Testis (tissue), 3 donors: ENCODE data around the gene KIF26B. TPM values are rescaled to one million over a fixed set of nuclear protein-coding genes. Genes with fewer than 3 reads are reported as not detected.
"Not testable (repeated sequence)": the region's sequence is repeated elsewhere in the genome, so short reads cannot be mapped to it uniquely, and the experiment has no call there.

Source experiments
- DNase-seq: peaks from one replicate; pipeline ENCODE4 v3.0.0-alpha.2; 2019
- H3K27ac ChIP-seq, 2 donors: fragments of 200-600 bp; sonication (generic); one replicate each; pipeline ENCODE4 v1.5.1; 2019
- H3K27me3 ChIP-seq: fragments of 200-600 bp; sonication (generic); one replicate; pipeline ENCODE4 v1.5.1; 2019
- H3K36me3 ChIP-seq: fragments of 200-600 bp; sonication (generic); one replicate; pipeline ENCODE4 v1.5.1; 2017; ENCODE audit warnings: low read depth; ENCODE audit errors: missing control alignments
- H3K4me1 ChIP-seq: fragments of 200-600 bp; sonication (generic); one replicate; pipeline ENCODE4 v1.5.1; 2019
- H3K4me3 ChIP-seq, 2 donors: fragments of 200-600 bp; sonication (generic); one replicate each; pipeline ENCODE4 v1.5.1; 2017 to 2019
- H3K9me3 ChIP-seq: fragments of 200-600 bp; sonication (generic); one replicate; pipeline ENCODE4 v1.5.1; 2017
- POLR2A ChIP-seq: fragments of 450-650 bp; IDR thresholded peaks from one replicate; pipeline ENCODE4 v1.6.1; 2017; ENCODE audit warnings: antibody characterized with exemption, mild to moderate bottlenecking, moderate library complexity
- WGBS, 2 donors: methylation state at CpG; one replicate each; pipeline ENCODE4 v1.1.5; 2018; 5-methylcytosine and 5-hydroxymethylcytosine counted together
- intact Hi-C: fragments of 100-400 bp; cut with DNase I; formaldehyde crosslinking; loops from one replicate; pipeline ENCODE4 v1.15.1; 2023; ENCODE audit warnings: low total_unique reads
- polyA plus RNA-seq: library from polyadenylated mRNA; stranded (reverse); fragments of 350-450 nt; fragmentation: Illumina TruSeq; extraction: RNeasy Lipid Tissue Mini Kit (QIAGEN cat#74804); gene quantifications from one replicate; pipeline ENCODE4 v1.2.3, GENCODE V29; 2014; ENCODE audit warnings: low read depth, low replicate concordance; ENCODE audit not compliant: insufficient read depth
- total RNA-seq, 2 donors: library from RNA; depleted of rRNA; stranded (reverse); fragments of >200 nt; gene quantifications; one replicate each; pipeline ENCODE4 v1.2.3, GENCODE V29; 2016
- TF ChIP-seq, protein P1 (sequence below), 3 experiments: fragments of 450-650 bp in 2 of 3; fragments of 200-600 bp in 1 of 3; sonication (generic) in 1 of 3; IDR thresholded peaks; one replicate each; pipeline ENCODE4 v1.5.1; 2016 to 2019; ENCODE audit warnings: antibody characterized with exemption in 3 of 3, mild to moderate bottlenecking in 2 of 3, moderate library complexity in 1 of 3

Gene KIF26B
- total and polyA plus RNA-seq, 3 donors from 2014 or later, result 3.0 to 4.8 (median 3.1) TPM

DNA sequence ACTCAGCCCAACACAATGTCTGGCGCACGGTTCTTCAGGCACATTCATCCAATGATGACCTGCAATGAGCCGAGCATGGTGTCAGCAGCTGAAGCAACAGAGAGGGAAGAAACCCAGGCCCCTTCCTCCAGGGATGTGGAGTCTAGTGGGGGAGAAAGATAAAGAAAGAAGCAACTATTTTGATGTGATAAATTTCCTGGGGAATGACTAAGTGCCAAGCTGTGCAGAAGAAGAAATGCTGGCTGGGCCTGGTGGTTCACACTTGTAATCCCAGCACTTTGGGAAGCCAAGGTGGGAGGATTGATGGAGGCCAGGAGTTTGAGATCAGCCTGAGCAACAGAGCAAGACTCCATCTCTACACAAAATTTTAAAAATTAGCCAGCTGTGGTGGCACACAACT lies 561.8 kb downstream of the KIF26B start:
- TF ChIP-seq, protein P1, sequence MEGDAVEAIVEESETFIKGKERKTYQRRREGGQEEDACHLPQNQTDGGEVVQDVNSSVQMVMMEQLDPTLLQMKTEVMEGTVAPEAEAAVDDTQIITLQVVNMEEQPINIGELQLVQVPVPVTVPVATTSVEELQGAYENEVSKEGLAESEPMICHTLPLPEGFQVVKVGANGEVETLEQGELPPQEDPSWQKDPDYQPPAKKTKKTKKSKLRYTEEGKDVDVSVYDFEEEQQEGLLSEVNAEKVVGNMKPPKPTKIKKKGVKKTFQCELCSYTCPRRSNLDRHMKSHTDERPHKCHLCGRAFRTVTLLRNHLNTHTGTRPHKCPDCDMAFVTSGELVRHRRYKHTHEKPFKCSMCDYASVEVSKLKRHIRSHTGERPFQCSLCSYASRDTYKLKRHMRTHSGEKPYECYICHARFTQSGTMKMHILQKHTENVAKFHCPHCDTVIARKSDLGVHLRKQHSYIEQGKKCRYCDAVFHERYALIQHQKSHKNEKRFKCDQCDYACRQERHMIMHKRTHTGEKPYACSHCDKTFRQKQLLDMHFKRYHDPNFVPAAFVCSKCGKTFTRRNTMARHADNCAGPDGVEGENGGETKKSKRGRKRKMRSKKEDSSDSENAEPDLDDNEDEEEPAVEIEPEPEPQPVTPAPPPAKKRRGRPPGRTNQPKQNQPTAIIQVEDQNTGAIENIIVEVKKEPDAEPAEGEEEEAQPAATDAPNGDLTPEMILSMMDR (IDR thresholded peaks at IDR 0.05), result no peak
- no peak for TF ChIP-seq POLR2A
- DNase-seq, result no peak
- Histone ChIP-seq H3K27ac (no peak overlapping the region), H3K4me1 (no peaks in the 10 kb centered on the region), H3K36me3 (no peaks in the 10 kb centered on the region), H3K27me3 (no peaks in the 10 kb centered on the region), H3K4me3 (no peak overlapping the region), H3K9me3 (no peaks in the 10 kb centered on the region)
- 94% methylated on average over 3 of the region's 3 CpGs for WGBS, 2 donors
- intact Hi-C loops, result no loop called here

DNA sequence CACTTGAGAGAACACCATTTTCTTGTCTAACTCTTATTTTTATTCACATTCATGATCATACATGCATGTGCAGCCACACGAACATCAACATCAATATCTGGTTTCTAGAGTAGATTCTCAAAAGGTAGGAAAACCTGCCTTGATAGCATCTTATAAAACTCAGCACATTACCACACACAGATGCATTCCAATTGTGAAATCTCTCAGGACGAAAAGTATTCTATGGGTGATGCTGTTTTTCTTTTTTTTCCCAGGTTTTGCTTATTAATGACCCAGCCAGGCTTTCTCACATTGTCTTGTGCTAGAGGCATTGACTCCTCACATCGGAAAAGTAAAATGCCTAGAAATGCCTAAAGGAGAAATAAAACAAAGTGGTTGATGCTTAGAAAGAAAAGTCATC lies 562.8 kb downstream of the KIF26B start:
- no peaks in the 10 kb centered on the region for H3K9me3 ChIP-seq
- no peak for DNase-seq
- H3K27me3 ChIP-seq, result no peaks in the 10 kb centered on the region
- WGBS, 2 donors, result 91 to 99% methylated on average over 3 of the region's 3 CpGs
- H3K36me3 ChIP-seq, result no peaks in the 10 kb centered on the region
- intact Hi-C loops, result no loop called here
- H3K27ac ChIP-seq, result no peak overlapping the region
- H3K4me3 ChIP-seq, result no peak overlapping the region
- TF ChIP-seq POLR2A, result no peak
- TF ChIP-seq, protein P1 (IDR thresholded peaks at IDR 0.05), result no peak
- H3K4me1 ChIP-seq, result no peaks in the 10 kb centered on the region

DNA sequence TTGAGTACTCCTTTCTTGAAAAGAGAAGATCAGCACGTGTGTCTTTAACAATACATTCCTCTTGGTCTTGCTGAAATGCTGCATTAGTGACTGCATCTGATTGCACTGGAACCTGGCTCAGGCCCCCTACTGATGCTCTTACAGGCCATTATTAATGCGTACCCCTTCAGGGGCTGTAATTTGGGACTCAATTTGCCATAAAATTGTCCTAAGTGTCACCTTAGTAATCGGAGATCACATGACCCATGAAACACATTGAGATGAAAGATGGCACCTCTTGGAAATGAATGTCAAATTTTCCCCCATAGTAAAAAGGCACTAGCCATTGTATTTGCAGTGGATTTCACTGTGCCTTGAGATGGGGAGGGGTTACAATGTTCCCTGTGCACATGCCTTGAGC lies 563.3 kb downstream of the KIF26B start:
- Histone ChIP-seq H3K9me3 (no peaks in the 10 kb centered on the region), H3K36me3 (no peaks in the 10 kb centered on the region), H3K4me3 (no peak overlapping the region), H3K4me1 (no peaks in the 10 kb centered on the region), H3K27ac (no peak overlapping the region), H3K27me3 (no peaks in the 10 kb centered on the region)
- intact Hi-C loops, result no loop called here
- DNase-seq, result no peak
- TF ChIP-seq POLR2A, result no peak
- TF ChIP-seq, protein P1 (IDR thresholded peaks at IDR 0.05), result no peak
- WGBS, 2 donors, result 82 to 88% methylated on average over 3 of the region's 3 CpGs

DNA sequence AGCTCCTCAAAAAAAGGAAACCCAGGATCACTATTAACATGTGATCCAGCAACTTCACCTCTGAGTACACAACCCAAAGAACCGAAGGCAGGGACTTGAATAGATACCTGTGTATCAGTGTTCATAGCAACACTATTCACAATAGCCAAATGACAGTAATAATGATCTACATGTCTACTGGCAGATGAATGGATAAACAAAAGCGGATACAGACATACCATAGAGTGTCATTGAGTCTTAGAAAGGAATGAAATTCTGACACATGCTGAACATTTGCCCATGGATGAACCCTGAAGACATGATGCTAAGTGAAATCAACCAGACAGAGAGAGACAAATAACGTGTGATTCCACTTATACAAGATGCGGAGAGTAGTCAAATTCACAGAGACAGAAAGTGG lies 564.2 kb downstream of the KIF26B start:
- intact Hi-C loops, result no loop called here
- no peaks in the 10 kb centered on the region for H3K9me3 ChIP-seq
- no peaks in the 10 kb centered on the region for H3K36me3 ChIP-seq
- H3K27ac ChIP-seq, result no peak overlapping the region
- no peaks in the 10 kb centered on the region for H3K27me3 ChIP-seq
- TF ChIP-seq POLR2A, result no peak
- TF ChIP-seq, protein P1 (IDR thresholded peaks at IDR 0.05), result no peak
- DNase-seq, result no peak
- no peak overlapping the region for H3K4me3 ChIP-seq
- no peaks in the 10 kb centered on the region for H3K4me1 ChIP-seq
- WGBS, 2 donors, result 95 to 96% methylated on average over 4 of the region's 4 CpGs

DNA sequence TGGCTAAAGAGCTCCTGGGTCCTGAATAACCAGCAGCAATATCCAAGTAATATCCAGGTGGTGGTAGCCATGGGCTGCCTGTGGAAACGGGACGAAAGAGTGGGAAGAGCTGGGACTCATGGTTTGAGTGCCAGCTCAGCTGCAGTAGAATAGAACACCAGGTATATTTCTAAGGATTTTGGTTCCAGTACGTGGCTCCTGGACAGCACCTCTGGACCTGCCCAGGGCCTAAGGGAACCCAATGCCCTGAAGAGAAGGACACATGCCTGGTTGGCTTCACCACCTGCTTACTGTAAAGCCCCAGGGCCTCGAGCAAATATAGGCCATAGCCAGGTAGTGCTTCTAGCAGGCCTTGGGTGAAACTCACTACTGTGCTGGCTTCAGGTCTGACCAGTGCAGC lies 566.7 kb downstream of the KIF26B start:
- WGBS, 2 donors, result 90 to 93% methylated on average over 4 of the region's 4 CpGs
- intact Hi-C loops, result no loop called here
- Histone ChIP-seq H3K4me1 (no peaks in the 10 kb centered on the region), H3K36me3 (no peaks in the 10 kb centered on the region), H3K9me3 (no peaks in the 10 kb centered on the region), H3K27ac (no peak overlapping the region), H3K27me3 (no peaks in the 10 kb centered on the region), H3K4me3 (no peak overlapping the region)
- TF ChIP-seq, protein P1 (IDR thresholded peaks at IDR 0.05), result no peak
- no peak for TF ChIP-seq POLR2A
- DNase-seq, result no peak

DNA sequence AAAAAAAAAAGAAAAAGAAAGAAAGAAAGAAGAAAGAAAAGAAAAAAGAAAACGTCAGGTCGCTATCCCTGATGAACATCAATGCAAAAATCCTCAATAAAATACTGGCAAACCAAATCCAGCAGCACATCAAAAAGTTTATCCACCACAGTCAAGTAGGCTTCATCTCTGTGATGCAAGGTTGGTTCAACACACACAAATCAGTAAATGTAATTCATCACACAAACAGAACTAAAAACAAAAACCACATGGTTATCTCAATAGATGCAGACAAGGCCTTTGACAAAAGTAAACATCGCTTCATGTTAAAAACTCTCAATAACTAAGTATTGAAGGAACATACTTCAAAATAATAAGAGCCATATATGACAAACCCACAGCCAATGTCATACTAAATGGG lies 573.2 kb downstream of the KIF26B start:
- WGBS, 2 donors, result 96 to 97% methylated on average over 3 of the region's 3 CpGs
- H3K36me3 ChIP-seq, H3K27me3 ChIP-seq, H3K4me3 ChIP-seq, H3K27ac ChIP-seq, intact Hi-C loops, H3K9me3 ChIP-seq, DNase-seq, H3K4me1 ChIP-seq: not testable (repeated sequence)
